HepG2 (cell line): ENCODE measurements around the gene C5orf47. TPM values are rescaled to one million over a fixed set of nuclear protein-coding genes. Genes with fewer than 3 reads are reported as not detected.

ENCODE experiments used
- ARID2 ChIP-seq: sonication (generic); formaldehyde crosslinking; IDR thresholded peaks from 2 replicates; pipeline ENCODE4 v1.8.1; 2022; ENCODE audit warnings: mild to moderate bottlenecking, missing genetic modification reagents, borderline replicate concordance
- CCDC6 ChIP-seq: sonication (generic); formaldehyde crosslinking; IDR thresholded peaks from 2 replicates; pipeline ENCODE4 v1.8.1; 2022; ENCODE audit warnings: mild to moderate bottlenecking, missing genetic modification reagents, moderate library complexity
- DNMT3B ChIP-seq: conservative IDR thresholded peaks from 2 replicates; pipeline ENCODE4 v1.6.1; 2016; ENCODE audit warnings: missing biosample characterization, control low read depth
- EP300 ChIP-seq, 3 experiments: sonication (generic) in 1 of 3; formaldehyde crosslinking in 1 of 3; IDR thresholded peaks; 2 replicates each; pipeline versions ENCODE4 v1.5.1 to v1.6.1; 2011 to 2020; ENCODE audit warnings: low read depth in 2 of 3, low read length in 2 of 3, borderline replicate concordance in 1 of 3, improper control_type of control experiment in 1 of 3, mild to moderate bottlenecking in 1 of 3, missing genetic modification reagents in 1 of 3, moderate library complexity in 1 of 3
- GATAD2A ChIP-seq: IDR thresholded peaks from 2 replicates; pipeline ENCODE4 v1.6.1; 2016
- HNF1B ChIP-seq: sonication (generic); formaldehyde crosslinking; IDR thresholded peaks from 2 replicates; pipeline ENCODE4 v1.5.1; 2020; ENCODE audit warnings: mild to moderate bottlenecking, moderate library complexity, missing genetic modification reagents
- IRX3 ChIP-seq: sonication (generic); formaldehyde crosslinking; IDR thresholded peaks from 2 replicates; pipeline ENCODE4 v1.8.1; 2023; ENCODE audit warnings: mild to moderate bottlenecking, low read depth, missing genetic modification reagents, borderline replicate concordance
- KDM2A ChIP-seq: sonication (generic); formaldehyde crosslinking; IDR thresholded peaks from 2 replicates; pipeline ENCODE4 v1.4.0; 2020; ENCODE audit warnings: low read depth, missing genetic modification reagents, borderline replicate concordance
- MZF1 ChIP-seq: sonication (generic); formaldehyde crosslinking; IDR thresholded peaks from 2 replicates; pipeline ENCODE4 v1.8.1; 2023; ENCODE audit warnings: mild to moderate bottlenecking, missing genetic modification reagents, borderline replicate concordance
- RBM22 ChIP-seq: fragments of 200-400 bp; formaldehyde crosslinking; optimal IDR thresholded peaks from 2 replicates; pipeline ENCODE3; 2017; ENCODE audit warnings: mild to moderate bottlenecking, low read length, moderate library complexity
- THAP11 ChIP-seq: IDR thresholded peaks from 2 replicates; pipeline ENCODE4 v1.6.1; 2016; ENCODE audit warnings: missing biosample characterization, missing genetic modification reagents
- ZBTB38 ChIP-seq: sonication (generic); formaldehyde crosslinking; IDR thresholded peaks from 2 replicates; pipeline ENCODE4 v1.5.1; 2020; ENCODE audit warnings: mild to moderate bottlenecking, missing genetic modification reagents
- ZMYM4 ChIP-seq: sonication (generic); formaldehyde crosslinking; IDR thresholded peaks from 2 replicates; pipeline ENCODE4 v1.8.1; 2023; ENCODE audit warnings: mild to moderate bottlenecking, missing genetic modification reagents
- ZNF138 ChIP-seq: sonication (generic); formaldehyde crosslinking; IDR thresholded peaks from 2 replicates; pipeline ENCODE4 v1.5.0; 2020; ENCODE audit warnings: mild to moderate bottlenecking, low read depth, missing genetic modification reagents
- ZNF547 ChIP-seq: sonication (generic); formaldehyde crosslinking; IDR thresholded peaks from 2 replicates; pipeline ENCODE4 v1.5.1; 2020; ENCODE audit warnings: mild to moderate bottlenecking, missing genetic modification reagents
- ZNF720 ChIP-seq: sonication (generic); formaldehyde crosslinking; IDR thresholded peaks from 2 replicates; pipeline ENCODE4 v1.4.0; 2020; ENCODE audit warnings: missing genetic modification reagents
- polyA plus RNA-seq, 8 experiments: library from polyadenylated mRNA; depleted of rRNA in 3 of 8; stranded (reverse) in 7 of 8; unstranded in 1 of 8; fragments of >200 nt; fragmentation: Illumina TruSeq in 4 of 8; extraction: Trizol in 4 of 8; gene quantifications; 2 replicates each; pipeline versions ENCODE4 v1.2.1 to v1.2.3, GENCODE V29; 2011 to 2016; ENCODE audit warnings: low read depth in 4 of 8, missing spikeins in 1 of 8, mixed read lengths in 1 of 8; ENCODE audit not compliant: insufficient read depth in 1 of 8
- total RNA-seq, 5 experiments: library from RNA; depleted of rRNA; stranded (reverse); fragments of >200 nt; fragmentation: Illumina TruSeq; extraction: Trizol; gene quantifications; 2 replicates each; pipeline ENCODE4 v1.2.3, GENCODE V29; 2016; ENCODE audit warnings: low read depth in 1 of 5
- TF ChIP-seq, protein P1 (sequence below): sonication (generic); formaldehyde crosslinking; IDR thresholded peaks from 2 replicates; pipeline ENCODE4 v1.4.0; 2020; ENCODE audit warnings: missing genetic modification reagents
- TF ChIP-seq, protein P2 (sequence below): IDR thresholded peaks from 2 replicates; pipeline ENCODE4 v1.4.0; 2020; ENCODE audit warnings: mild to moderate bottlenecking, missing genetic modification reagents

Gene C5orf47
- total and polyA plus RNA-seq, 2 of the 13 experiments (the other 11 are each of a cell fraction or from before 2014, with no cell fraction given): not detected

DNA sequence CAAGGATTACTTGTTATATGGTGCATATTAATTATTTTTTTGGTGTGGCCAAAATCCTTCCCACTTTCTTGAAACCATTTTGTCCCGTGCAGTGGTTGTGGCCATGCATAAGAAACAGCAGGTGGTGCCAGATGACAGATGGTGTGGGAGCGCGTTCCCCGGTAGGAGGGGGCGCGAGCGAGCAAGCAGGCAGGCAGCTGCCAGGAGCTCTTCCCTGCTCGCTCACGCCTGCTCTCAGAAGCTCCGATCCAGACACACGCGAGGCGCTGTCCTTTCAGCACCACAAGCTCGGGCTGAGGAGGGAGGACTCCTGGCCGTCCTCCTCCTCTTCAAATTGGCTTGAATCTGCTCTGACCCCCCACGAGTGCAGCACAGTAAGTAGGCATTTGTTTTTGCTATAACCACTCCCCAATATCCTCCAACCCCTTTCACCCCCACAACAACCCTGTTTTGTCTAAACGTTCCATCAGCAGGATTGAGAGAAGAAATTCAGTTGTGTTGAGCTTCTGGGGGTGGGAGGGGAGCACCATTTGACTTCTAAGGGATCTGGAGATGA, 56.6 kb downstream of the C5orf47 start, which contains the start of gene NSG2 (continued):
- TF ChIP-seq, protein P1, sequence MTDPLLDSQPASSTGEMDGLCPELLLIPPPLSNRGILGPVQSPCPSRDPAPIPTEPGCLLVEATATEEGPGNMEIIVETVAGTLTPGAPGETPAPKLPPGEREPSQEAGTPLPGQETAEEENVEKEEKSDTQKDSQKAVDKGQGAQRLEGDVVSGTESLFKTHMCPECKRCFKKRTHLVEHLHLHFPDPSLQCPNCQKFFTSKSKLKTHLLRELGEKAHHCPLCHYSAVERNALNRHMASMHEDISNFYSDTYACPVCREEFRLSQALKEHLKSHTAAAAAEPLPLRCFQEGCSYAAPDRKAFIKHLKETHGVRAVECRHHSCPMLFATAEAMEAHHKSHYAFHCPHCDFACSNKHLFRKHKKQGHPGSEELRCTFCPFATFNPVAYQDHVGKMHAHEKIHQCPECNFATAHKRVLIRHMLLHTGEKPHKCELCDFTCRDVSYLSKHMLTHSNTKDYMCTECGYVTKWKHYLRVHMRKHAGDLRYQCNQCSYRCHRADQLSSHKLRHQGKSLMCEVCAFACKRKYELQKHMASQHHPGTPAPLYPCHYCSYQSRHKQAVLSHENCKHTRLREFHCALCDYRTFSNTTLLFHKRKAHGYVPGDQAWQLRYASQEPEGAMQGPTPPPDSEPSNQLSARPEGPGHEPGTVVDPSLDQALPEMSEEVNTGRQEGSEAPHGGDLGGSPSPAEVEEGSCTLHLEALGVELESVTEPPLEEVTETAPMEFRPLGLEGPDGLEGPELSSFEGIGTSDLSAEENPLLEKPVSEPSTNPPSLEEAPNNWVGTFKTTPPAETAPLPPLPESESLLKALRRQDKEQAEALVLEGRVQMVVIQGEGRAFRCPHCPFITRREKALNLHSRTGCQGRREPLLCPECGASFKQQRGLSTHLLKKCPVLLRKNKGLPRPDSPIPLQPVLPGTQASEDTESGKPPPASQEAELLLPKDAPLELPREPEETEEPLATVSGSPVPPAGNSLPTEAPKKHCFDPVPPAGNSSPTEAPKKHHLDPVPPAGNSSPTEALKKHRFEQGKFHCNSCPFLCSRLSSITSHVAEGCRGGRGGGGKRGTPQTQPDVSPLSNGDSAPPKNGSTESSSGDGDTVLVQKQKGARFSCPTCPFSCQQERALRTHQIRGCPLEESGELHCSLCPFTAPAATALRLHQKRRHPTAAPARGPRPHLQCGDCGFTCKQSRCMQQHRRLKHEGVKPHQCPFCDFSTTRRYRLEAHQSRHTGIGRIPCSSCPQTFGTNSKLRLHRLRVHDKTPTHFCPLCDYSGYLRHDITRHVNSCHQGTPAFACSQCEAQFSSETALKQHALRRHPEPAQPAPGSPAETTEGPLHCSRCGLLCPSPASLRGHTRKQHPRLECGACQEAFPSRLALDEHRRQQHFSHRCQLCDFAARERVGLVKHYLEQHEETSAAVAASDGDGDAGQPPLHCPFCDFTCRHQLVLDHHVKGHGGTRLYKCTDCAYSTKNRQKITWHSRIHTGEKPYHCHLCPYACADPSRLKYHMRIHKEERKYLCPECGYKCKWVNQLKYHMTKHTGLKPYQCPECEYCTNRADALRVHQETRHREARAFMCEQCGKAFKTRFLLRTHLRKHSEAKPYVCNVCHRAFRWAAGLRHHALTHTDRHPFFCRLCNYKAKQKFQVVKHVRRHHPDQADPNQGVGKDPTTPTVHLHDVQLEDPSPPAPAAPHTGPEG (CRISPR knock-in tag): no peak
- TF ChIP-seq MZF1 (CRISPR knock-in tag): no peak
- no peak for TF ChIP-seq ARID2 (CRISPR knock-in tag)
- peak; percentile 52; the same call in 1 of the 2 replicates for TF ChIP-seq THAP11 (CRISPR knock-in tag)
- TF ChIP-seq ZNF138: no peak
- no peak for TF ChIP-seq GATAD2A (CRISPR knock-in tag)
- peak; percentile 84 for TF ChIP-seq KDM2A (CRISPR knock-in tag)
- TF ChIP-seq CCDC6 (CRISPR knock-in tag): peak; percentile 66; the same call in 1 of the 2 replicates
- no peak; the same call in 1 of the 2 replicates for TF ChIP-seq ZMYM4 (CRISPR knock-in tag)
- TF ChIP-seq, protein P2, sequence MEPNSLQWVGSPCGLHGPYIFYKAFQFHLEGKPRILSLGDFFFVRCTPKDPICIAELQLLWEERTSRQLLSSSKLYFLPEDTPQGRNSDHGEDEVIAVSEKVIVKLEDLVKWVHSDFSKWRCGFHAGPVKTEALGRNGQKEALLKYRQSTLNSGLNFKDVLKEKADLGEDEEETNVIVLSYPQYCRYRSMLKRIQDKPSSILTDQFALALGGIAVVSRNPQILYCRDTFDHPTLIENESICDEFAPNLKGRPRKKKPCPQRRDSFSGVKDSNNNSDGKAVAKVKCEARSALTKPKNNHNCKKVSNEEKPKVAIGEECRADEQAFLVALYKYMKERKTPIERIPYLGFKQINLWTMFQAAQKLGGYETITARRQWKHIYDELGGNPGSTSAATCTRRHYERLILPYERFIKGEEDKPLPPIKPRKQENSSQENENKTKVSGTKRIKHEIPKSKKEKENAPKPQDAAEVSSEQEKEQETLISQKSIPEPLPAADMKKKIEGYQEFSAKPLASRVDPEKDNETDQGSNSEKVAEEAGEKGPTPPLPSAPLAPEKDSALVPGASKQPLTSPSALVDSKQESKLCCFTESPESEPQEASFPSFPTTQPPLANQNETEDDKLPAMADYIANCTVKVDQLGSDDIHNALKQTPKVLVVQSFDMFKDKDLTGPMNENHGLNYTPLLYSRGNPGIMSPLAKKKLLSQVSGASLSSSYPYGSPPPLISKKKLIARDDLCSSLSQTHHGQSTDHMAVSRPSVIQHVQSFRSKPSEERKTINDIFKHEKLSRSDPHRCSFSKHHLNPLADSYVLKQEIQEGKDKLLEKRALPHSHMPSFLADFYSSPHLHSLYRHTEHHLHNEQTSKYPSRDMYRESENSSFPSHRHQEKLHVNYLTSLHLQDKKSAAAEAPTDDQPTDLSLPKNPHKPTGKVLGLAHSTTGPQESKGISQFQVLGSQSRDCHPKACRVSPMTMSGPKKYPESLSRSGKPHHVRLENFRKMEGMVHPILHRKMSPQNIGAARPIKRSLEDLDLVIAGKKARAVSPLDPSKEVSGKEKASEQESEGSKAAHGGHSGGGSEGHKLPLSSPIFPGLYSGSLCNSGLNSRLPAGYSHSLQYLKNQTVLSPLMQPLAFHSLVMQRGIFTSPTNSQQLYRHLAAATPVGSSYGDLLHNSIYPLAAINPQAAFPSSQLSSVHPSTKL (CRISPR knock-in tag): peak; percentile 63; the same call in 1 of the 2 replicates
- no peak for TF ChIP-seq RBM22
- 0 out of 2 replicates have a peak, but pooled peaks have one; percentile 29 for TF ChIP-seq HNF1B (CRISPR knock-in tag)
- TF ChIP-seq DNMT3B: no peak
- peak; percentile 46; the same call in 1 of the 2 replicates for TF ChIP-seq IRX3 (CRISPR knock-in tag)
- TF ChIP-seq ZNF547 (CRISPR knock-in tag): 0 out of 2 replicates have a peak, but pooled peaks have one; percentile 54
- TF ChIP-seq ZNF720: no peak
- TF ChIP-seq ZBTB38: peak; percentile 61; the same call in 1 of the 2 replicates
- TF ChIP-seq EP300 (IDR thresholded peaks at IDR 0.05; ENCODE audit: low read depth in 2 of 2, low read length in 2 of 2): no peak
- no peak for TF ChIP-seq EP300 (CRISPR knock-in tag; IDR thresholded peaks at IDR 0.05; ENCODE audit: borderline replicate concordance)
